CD8-positive, alpha-beta memory T cell (primary cell): ENCODE measurements around the gene CDK6. TPM values are rescaled to one million over a fixed set of nuclear protein-coding genes. Genes with fewer than 3 reads are reported as not detected.

Experiments
- CTCF ChIA-PET: fragments of 350-600 bp; sonication (Branson Sonifier 250); formaldehyde crosslinking; loops from one replicate; lab custom pipeline; 2021; ENCODE audit warnings: antibody characterized with exemption; lab: Charles Lee
- POLR2A ChIA-PET: fragments of 350-600 bp; sonication (Branson Sonifier 250); formaldehyde crosslinking; loops from one replicate; lab custom pipeline; 2021; ENCODE audit warnings: antibody characterized with exemption; lab: Charles Lee
- DNase-seq, 5 donors: peaks; one replicate each; pipeline versions ENCODE4 v3.0.0 to v3.0.0-alpha.2; 2020 to 2022; ENCODE audit warnings: mixed read lengths in 1 of 5
- H3K27ac ChIP-seq: one replicate; pipeline ENCODE4 v1.7.0; 2013; ENCODE audit warnings: low read depth, mild to moderate bottlenecking, low read length, moderate library complexity
- H3K27me3 ChIP-seq: 2 replicates; pipeline ENCODE4 v1.7.0; 2013; ENCODE audit warnings: low read length, mild to moderate bottlenecking; ENCODE audit not compliant: insufficient read depth, poor library complexity, severe bottlenecking
- H3K36me3 ChIP-seq: 2 replicates; pipeline ENCODE4 v1.7.0; 2013; ENCODE audit warnings: mild to moderate bottlenecking, low read length, moderate library complexity; ENCODE audit not compliant: insufficient read depth
- H3K4me1 ChIP-seq: 2 replicates; pipeline ENCODE4 v1.7.0; 2013; ENCODE audit warnings: mild to moderate bottlenecking, low read length, moderate library complexity; ENCODE audit not compliant: insufficient read depth
- H3K4me3 ChIP-seq: 2 replicates; pipeline ENCODE4 v1.7.0; 2013; ENCODE audit warnings: mild to moderate bottlenecking, low read length
- H3K9me3 ChIP-seq: 2 replicates; pipeline ENCODE4 v1.7.0; 2013; ENCODE audit warnings: mild to moderate bottlenecking, low read length
- H3K27ac Mint-ChIP-seq, 8 donors: one replicate each; pipeline ENCODE4 v1.8.0; 2020 to 2021; ENCODE audit warnings: mixed read lengths in 8 of 8, mild to moderate bottlenecking in 6 of 8, inconsistent platforms in 3 of 8, moderate library complexity in 3 of 8
- H3K27me3 Mint-ChIP-seq, 2 donors: one replicate each; pipeline ENCODE4 v1.8.0; 2020 to 2021; ENCODE audit warnings: mixed read lengths in 2 of 2, mild to moderate bottlenecking in 1 of 2, moderate library complexity in 1 of 2
- H3K36me3 Mint-ChIP-seq, 3 donors: one replicate each; pipeline ENCODE4 v1.8.0; 2020 to 2021; ENCODE audit warnings: mixed read lengths in 3 of 3, inconsistent platforms in 1 of 3, mild to moderate bottlenecking in 1 of 3
- H3K4me1 Mint-ChIP-seq, 3 donors: one replicate each; pipeline ENCODE4 v1.8.0; 2020 to 2021; ENCODE audit warnings: mixed read lengths in 3 of 3, inconsistent platforms in 1 of 3, mild to moderate bottlenecking in 1 of 3
- H3K4me3 Mint-ChIP-seq, 7 donors: one replicate each; pipeline ENCODE4 v1.8.0; 2020 to 2021; ENCODE audit warnings: mixed read lengths in 7 of 7, mild to moderate bottlenecking in 6 of 7, moderate library complexity in 4 of 7, inconsistent platforms in 2 of 7
- H3K9me3 Mint-ChIP-seq, 5 donors: one replicate each; pipeline ENCODE4 v1.8.0; 2020 to 2022; ENCODE audit warnings: mixed read lengths in 5 of 5, mild to moderate bottlenecking in 3 of 5, moderate library complexity in 2 of 5, inconsistent platforms in 1 of 5
- polyA plus RNA-seq: library from polyadenylated mRNA; unstranded; fragments of 300-500 nt; fragmentation: Illumina TruSeq; gene quantifications from one replicate; pipeline ENCODE4 v1.2.3, GENCODE V29; 2021
- total RNA-seq, 2 experiments: library from RNA; stranded (reverse); gene quantifications; one replicate each; pipeline ENCODE4 v1.2.3, GENCODE V29; 2021

CDK6 gene
- total and polyA plus RNA-seq, 3 experiments from 2014 or later: 20.7 to 235 (median 231) TPM

DNA sequence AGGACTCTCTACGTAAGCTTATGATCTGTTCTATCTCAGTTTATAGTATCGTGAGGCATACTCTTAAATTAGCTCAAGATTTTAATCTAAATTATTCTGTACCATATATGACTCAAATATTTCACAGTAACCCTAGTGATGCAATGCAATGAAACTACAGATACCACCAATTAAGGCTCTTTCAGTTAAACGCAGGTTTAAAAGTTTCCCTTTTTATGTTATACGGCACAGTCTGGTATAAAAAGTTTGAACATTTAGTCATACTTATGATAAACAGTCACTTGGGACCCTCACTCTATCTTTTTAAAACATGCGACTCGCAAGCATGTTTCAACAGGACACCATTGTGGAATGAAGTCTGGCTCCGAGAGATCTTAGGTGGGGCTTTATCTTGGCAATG is 107.2 kb downstream of the CDK6 start:
- no peaks in the 10 kb centered on the region for H3K9me3 Mint-ChIP-seq
- no peak overlapping the region for H3K4me3 Mint-ChIP-seq

DNA sequence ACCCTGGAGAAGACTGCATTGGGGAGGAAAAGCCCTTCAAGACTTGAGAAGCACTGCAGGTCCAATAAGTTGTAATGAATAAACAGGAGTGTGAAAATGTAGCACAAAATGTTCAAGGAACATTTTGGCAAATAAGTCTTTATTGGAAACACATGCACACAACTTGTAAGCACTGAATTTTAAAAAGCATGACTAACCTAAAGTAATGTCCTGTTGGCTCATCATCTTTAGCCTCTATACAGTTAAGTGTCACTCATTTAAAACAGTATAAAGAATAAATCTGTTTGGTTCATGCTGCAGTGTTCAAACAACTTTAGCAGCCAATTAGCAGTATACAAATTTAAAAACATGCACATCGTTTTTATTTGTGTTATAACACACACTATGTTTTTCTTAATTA is 108.6 kb downstream of the CDK6 start:
- CTCF ChIA-PET: no interaction called here
- Mint-ChIP-seq H3K36me3 (peaks cover 8 to 43% (median 16%) of the 10 kb centered on the region in 3 donors), H3K4me3 (no peak overlapping the region), H3K27me3 (no peaks in the 10 kb centered on the region), H3K4me1 (peaks cover 3 to 36% (median 32%) of the 10 kb centered on the region in 3 donors), H3K27ac (no peak overlapping the region), H3K9me3 (no peaks in the 10 kb centered on the region)
- no peak overlapping the region for H3K4me3 ChIP-seq
- POLR2A ChIA-PET: no interaction called here
- H3K36me3 ChIP-seq: peaks cover 3% of the 10 kb centered on the region
- no peaks in the 10 kb centered on the region for H3K27me3 ChIP-seq
- no peak for DNase-seq
- H3K9me3 ChIP-seq: no peaks in the 10 kb centered on the region
- H3K4me1 ChIP-seq: no peaks in the 10 kb centered on the region
- H3K27ac ChIP-seq: no peak overlapping the region

More for the DNA sequence above, 107.2 kb downstream of the CDK6 start:
- no peaks in the 10 kb centered on the region for H3K4me1 ChIP-seq
- Mint-ChIP-seq H3K36me3 (peaks cover 8 to 31% (median 8%) of the 10 kb centered on the region in 3 donors), H3K4me1 (peaks cover 7 to 45% (median 32%) of the 10 kb centered on the region in 3 donors), H3K27me3 (no peaks in the 10 kb centered on the region), H3K27ac (no peak overlapping the region)
- ChIA-PET POLR2A (no interaction called here), CTCF (no interaction called here)
- H3K36me3 ChIP-seq: no peaks in the 10 kb centered on the region
- no peak overlapping the region for H3K27ac ChIP-seq
- DNase-seq: no peak
- no peak overlapping the region for H3K4me3 ChIP-seq
- H3K27me3 ChIP-seq: no peaks in the 10 kb centered on the region
- no peaks in the 10 kb centered on the region for H3K9me3 ChIP-seq

DNA sequence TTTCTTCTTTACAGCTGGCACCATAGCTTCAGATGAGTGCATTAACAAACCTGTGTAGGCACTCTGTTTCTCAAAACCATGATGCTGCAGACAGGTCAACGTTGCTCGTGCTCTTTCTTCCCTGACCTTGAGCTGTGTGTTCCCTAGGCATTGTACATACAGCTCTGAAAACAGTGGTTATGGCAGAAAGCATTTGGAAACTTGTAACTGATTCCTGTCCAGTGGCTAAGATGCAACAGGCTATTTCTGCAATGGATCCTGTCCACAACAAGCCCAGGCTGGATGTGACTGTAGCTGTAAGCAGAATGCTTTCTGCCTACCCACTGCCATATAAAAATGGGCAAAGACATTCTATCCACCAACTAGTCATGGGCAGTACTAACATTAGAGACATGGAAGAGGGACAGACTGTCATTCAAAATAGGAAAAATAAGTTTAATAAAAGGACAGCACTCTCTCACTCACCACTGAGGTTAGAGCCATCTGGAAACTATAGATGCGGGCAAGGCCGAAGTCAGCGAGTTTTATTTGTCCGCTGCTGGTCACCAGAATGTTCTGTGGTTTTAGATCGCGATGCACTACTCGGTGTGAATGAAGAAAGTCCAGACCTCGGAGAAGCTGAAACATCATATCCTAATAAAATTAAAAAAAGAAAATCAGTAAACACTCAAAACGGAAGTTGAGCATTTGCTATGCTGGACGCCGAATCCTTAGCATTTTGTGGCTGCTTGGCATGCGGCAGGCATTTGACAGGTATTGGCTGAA is 111.0 kb downstream of the CDK6 start:
- POLR2A ChIA-PET: no interaction called here
- H3K4me3 Mint-ChIP-seq: no peak overlapping the region
- CTCF ChIA-PET: no interaction called here
- H3K36me3 Mint-ChIP-seq: peaks cover 8 to 51% (median 16%) of the 10 kb centered on the region in 3 donors
- no peaks in the 10 kb centered on the region for H3K27me3 Mint-ChIP-seq
- Histone ChIP-seq H3K4me3 (no peak overlapping the region), H3K4me1 (no peaks in the 10 kb centered on the region), H3K36me3 (peaks cover 3% of the 10 kb centered on the region), H3K27me3 (no peaks in the 10 kb centered on the region), H3K27ac (no peak overlapping the region), H3K9me3 (no peaks in the 10 kb centered on the region)
- no peaks in the 10 kb centered on the region for H3K9me3 Mint-ChIP-seq
- DNase-seq: no peak
- H3K4me1 Mint-ChIP-seq: peaks cover 6 to 26% (median 14%) of the 10 kb centered on the region in 3 donors
- H3K27ac Mint-ChIP-seq: peak overlapping the region in 1 of 8 donors; percentile 65

DNA sequence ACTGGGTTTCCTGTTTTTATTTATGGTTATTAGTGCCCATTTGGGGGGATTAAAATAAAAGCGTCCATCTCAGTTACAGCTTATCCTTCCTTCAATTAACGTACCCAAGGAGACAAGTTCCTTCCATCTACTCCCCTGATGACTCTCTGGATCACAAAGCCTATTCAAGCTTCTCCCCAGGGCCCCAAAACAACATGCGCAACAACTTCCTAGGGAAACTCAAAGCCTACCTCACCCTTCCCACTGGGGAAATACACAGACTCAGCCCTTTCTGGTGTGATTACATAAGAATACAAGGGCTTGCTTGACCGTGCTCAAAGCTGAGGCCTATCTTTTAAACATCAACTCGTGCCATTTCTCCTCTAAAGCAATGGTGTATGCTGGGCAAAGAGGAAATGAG is 112.4 kb downstream of the CDK6 start:
- Mint-ChIP-seq H3K36me3 (peaks cover 8 to 49% (median 16%) of the 10 kb centered on the region in 3 donors), H3K9me3 (no peaks in the 10 kb centered on the region), H3K27ac (peak overlapping the region in 3 of 8 donors; percentile 2 to 59 (median 47)), H3K27me3 (no peaks in the 10 kb centered on the region), H3K4me1 (peaks cover 10 to 28% (median 10%) of the 10 kb centered on the region in 3 donors), H3K4me3 (no peak overlapping the region)
- H3K27ac ChIP-seq: no peak overlapping the region
- CTCF ChIA-PET: interaction anchor here (0.7 kb wide), 1 partner anchor 73 kb away, joined by 3 read pairs; no protein-coding TSS in a partner anchor
- peaks cover 3% of the 10 kb centered on the region for H3K4me1 ChIP-seq
- no peaks in the 10 kb centered on the region for H3K27me3 ChIP-seq
- DNase-seq: no peak
- H3K4me3 ChIP-seq: no peak overlapping the region
- H3K36me3 ChIP-seq: peaks cover 3% of the 10 kb centered on the region
- POLR2A ChIA-PET: no interaction called here
- no peaks in the 10 kb centered on the region for H3K9me3 ChIP-seq

DNA sequence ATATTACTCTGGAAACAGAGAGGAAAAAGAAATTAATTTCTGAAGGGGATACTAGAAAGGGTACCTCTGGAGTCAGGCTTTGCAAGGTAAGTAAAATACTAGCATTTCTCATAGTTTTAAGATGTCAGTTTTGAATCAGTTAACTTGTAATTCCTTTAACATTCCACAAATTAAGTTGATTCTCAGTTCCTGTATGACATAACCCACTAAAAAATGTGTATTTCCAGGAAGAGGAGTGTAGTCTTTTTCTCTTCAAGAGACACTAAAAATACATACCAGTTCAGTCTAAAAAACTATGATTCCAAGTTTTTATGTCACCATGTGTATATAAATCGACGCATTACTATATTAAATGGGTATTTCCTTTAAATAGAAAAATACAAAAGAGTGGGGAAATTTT is 113.2 kb downstream of the CDK6 start:
- POLR2A ChIA-PET: no interaction called here
- Histone ChIP-seq H3K9me3 (no peaks in the 10 kb centered on the region), H3K27ac (no peak overlapping the region), H3K4me3 (no peak overlapping the region), H3K36me3 (peaks cover 3% of the 10 kb centered on the region), H3K27me3 (no peaks in the 10 kb centered on the region), H3K4me1 (peaks cover 10% of the 10 kb centered on the region)
- no peak for DNase-seq
- Mint-ChIP-seq H3K27me3 (no peaks in the 10 kb centered on the region), H3K4me3 (no peak overlapping the region), H3K36me3 (peaks cover 8 to 50% (median 16%) of the 10 kb centered on the region in 3 donors), H3K4me1 (peaks cover 17 to 35% (median 18%) of the 10 kb centered on the region in 3 donors), H3K27ac (peak overlapping the region in 2 of 8 donors; percentile 36 to 49), H3K9me3 (no peaks in the 10 kb centered on the region)
- CTCF ChIA-PET: interaction anchor here (0.7 kb wide), 1 partner anchor 72 kb away, joined by 3 read pairs; no protein-coding TSS in a partner anchor

DNA sequence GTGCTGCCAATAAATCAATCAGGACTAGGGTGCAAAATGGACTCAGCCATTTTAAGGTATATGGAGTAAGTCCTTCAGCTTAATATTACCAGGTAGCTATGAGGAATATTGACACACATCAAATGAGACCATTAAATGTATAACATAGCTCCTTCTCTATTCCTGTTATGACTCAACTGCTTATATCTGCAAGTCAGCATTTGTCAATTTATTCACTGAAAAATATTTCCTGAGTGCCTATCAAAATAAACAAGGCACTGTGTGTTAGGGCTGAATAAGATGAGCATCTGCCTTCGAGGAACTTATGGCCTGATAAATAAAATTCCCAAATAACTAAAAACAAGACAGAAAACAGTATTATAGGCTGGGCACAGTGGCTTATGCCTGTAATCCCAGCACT is 113.8 kb downstream of the CDK6 start:
- Histone ChIP-seq H3K4me1 (peaks cover 14% of the 10 kb centered on the region), H3K27ac (no peak overlapping the region), H3K4me3 (no peak overlapping the region), H3K27me3 (no peaks in the 10 kb centered on the region), H3K9me3 (no peaks in the 10 kb centered on the region), H3K36me3 (peaks cover 3% of the 10 kb centered on the region)
- Mint-ChIP-seq H3K4me1 (peaks cover 24 to 42% (median 24%) of the 10 kb centered on the region in 3 donors), H3K9me3 (no peaks in the 10 kb centered on the region), H3K36me3 (peaks cover 8 to 53% (median 16%) of the 10 kb centered on the region in 3 donors), H3K27me3 (no peaks in the 10 kb centered on the region), H3K27ac (peak overlapping the region in 2 of 8 donors; percentile 49 to 54), H3K4me3 (no peak overlapping the region)
- POLR2A ChIA-PET: interaction anchor here (0.5 kb wide), 1 partner anchor 34 kb away, joined by 3 read pairs; no protein-coding TSS in a partner anchor
- no peak for DNase-seq
- CTCF ChIA-PET: no interaction called here

DNA sequence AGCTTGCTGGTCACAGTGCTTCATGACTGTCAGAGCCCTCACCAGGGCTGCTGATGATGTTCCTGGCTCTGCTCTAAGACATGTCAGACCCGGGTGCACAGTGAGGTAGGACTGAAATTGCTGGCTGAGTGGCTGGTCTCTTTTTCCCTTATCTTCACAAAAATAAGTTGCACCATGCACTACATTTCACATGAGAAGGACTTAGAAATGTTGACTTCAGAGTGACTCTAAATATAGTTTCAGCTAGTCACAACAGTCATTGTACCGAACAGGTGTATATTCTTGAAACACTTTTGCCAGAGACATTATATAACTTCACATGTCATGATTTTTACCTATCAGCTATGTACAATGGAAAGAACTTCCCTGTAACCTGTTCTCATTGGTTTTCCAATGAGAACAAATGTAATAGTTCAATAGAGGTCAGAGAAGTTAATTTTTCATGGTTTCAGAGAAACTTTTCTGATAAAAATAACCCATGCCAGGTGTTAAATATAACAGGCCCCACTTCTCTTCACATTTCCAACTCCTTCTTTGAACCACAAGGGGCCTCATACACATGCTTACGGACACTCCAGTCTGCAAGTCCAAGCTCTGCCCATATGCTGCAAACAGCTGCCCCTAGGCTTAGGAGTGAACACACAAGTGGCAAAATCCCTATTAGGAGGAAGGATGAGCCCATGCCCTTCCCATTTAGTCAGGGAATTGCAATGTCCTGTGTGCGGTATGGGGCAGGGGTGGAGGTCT is 115.6 kb downstream of the CDK6 start:
- Histone ChIP-seq H3K27me3 (no peaks in the 10 kb centered on the region), H3K4me1 (peaks cover 15% of the 10 kb centered on the region), H3K9me3 (no peaks in the 10 kb centered on the region), H3K4me3 (no peak overlapping the region), H3K27ac (no peak overlapping the region), H3K36me3 (peaks cover 3% of the 10 kb centered on the region)
- no peak overlapping the region for H3K27ac Mint-ChIP-seq
- H3K27me3 Mint-ChIP-seq: no peaks in the 10 kb centered on the region
- peaks cover 8 to 45% (median 16%) of the 10 kb centered on the region in 3 donors for H3K36me3 Mint-ChIP-seq
- DNase-seq: no peak
- H3K4me3 Mint-ChIP-seq: peak overlapping the region in 1 of 7 donors; percentile 3
- no peaks in the 10 kb centered on the region for H3K9me3 Mint-ChIP-seq
- CTCF ChIA-PET: interaction anchor here (1.3 to 1.4 kb wide), 3 partner anchors 23 to 112 kb away, joined by 3 to 4 read pairs (median 4); no protein-coding TSS in a partner anchor
- peaks cover 26 to 51% (median 26%) of the 10 kb centered on the region in 3 donors for H3K4me1 Mint-ChIP-seq
- POLR2A ChIA-PET: no interaction called here
